Stomach (tissue), 4 donors: Measurements from ENCODE around the gene BABAM2.

Source experiments
- EP300 ChIP-seq: sonication (generic); formaldehyde crosslinking; IDR thresholded peaks from one replicate; pipeline ENCODE4 v1.6.1; 2017; ENCODE audit warnings: antibody characterized with exemption
- POLR2AphosphoS5 ChIP-seq, 3 donors: sonication (generic); formaldehyde crosslinking; IDR thresholded peaks; one replicate each; pipeline ENCODE4 v1.6.1; 2016; ENCODE audit warnings: antibody characterized with exemption in 3 of 3
- TF ChIP-seq, protein P1 (sequence below), 7 experiments: fragments of 450-650 bp in 4 of 7; fragments of 200-600 bp in 3 of 7; sonication (generic) in 3 of 7; IDR thresholded peaks; one replicate each; pipeline ENCODE4 v1.5.1; 2016 to 2019; ENCODE audit warnings: antibody characterized with exemption in 7 of 7, control low read depth in 2 of 7, mild to moderate bottlenecking in 1 of 7

GRCh38 chr2:27954221-27954673 lies 63.7 kb downstream of the BABAM2 start:
- TF ChIP-seq, protein P1, sequence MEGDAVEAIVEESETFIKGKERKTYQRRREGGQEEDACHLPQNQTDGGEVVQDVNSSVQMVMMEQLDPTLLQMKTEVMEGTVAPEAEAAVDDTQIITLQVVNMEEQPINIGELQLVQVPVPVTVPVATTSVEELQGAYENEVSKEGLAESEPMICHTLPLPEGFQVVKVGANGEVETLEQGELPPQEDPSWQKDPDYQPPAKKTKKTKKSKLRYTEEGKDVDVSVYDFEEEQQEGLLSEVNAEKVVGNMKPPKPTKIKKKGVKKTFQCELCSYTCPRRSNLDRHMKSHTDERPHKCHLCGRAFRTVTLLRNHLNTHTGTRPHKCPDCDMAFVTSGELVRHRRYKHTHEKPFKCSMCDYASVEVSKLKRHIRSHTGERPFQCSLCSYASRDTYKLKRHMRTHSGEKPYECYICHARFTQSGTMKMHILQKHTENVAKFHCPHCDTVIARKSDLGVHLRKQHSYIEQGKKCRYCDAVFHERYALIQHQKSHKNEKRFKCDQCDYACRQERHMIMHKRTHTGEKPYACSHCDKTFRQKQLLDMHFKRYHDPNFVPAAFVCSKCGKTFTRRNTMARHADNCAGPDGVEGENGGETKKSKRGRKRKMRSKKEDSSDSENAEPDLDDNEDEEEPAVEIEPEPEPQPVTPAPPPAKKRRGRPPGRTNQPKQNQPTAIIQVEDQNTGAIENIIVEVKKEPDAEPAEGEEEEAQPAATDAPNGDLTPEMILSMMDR (IDR thresholded peaks at IDR 0.05), result no peak
- TF ChIP-seq EP300 (no peak), POLR2AphosphoS5 (IDR thresholded peaks at IDR 0.05) (no peak)
